Endodermal cell (in vitro differentiated cells): ENCODE measurements around the gene DCAKD. TPM values are rescaled to one million over a fixed set of nuclear protein-coding genes. Genes with fewer than 3 reads are reported as not detected.

Experiments
- DNase-seq: peaks from one replicate; pipeline ENCODE4 v3.0.0-alpha.2; 2017
- H3K27ac ChIP-seq: 2 replicates; pipeline ENCODE4 v1.5.1; 2013; ENCODE audit warnings: mild to moderate bottlenecking, low read depth, low read length, moderate library complexity
- H3K27me3 ChIP-seq: 2 replicates; pipeline ENCODE4 v1.6.1; 2013; ENCODE audit warnings: mild to moderate bottlenecking, low read length, moderate library complexity; ENCODE audit not compliant: insufficient read depth, control insufficient read depth, poor library complexity, severe bottlenecking
- H3K36me3 ChIP-seq: 2 replicates; pipeline ENCODE4 v1.7.0; 2013; ENCODE audit warnings: mild to moderate bottlenecking, low read length, moderate library complexity; ENCODE audit not compliant: control insufficient read depth, insufficient read depth
- H3K4me1 ChIP-seq: one replicate; pipeline ENCODE4 v1.7.0; 2013; ENCODE audit warnings: low read length; ENCODE audit not compliant: control insufficient read depth, insufficient read depth
- H3K4me3 ChIP-seq: 2 replicates; pipeline ENCODE4 v1.5.1; 2013; ENCODE audit warnings: mild to moderate bottlenecking, low read length, moderate library complexity
- H3K9ac ChIP-seq: 2 replicates; pipeline ENCODE4 v1.6.1; 2013; ENCODE audit warnings: mild to moderate bottlenecking, low read length, moderate library complexity; ENCODE audit not compliant: poor library complexity, severe bottlenecking; ENCODE audit errors: extremely low read depth
- H3K9me3 ChIP-seq: 2 replicates; pipeline ENCODE4 v1.6.1; 2013; ENCODE audit warnings: mild to moderate bottlenecking, low read length, moderate library complexity; ENCODE audit not compliant: control insufficient read depth
- H3K27ac Mint-ChIP-seq: 2 replicates; pipeline ENCODE4 v1.8.0; 2020; ENCODE audit warnings: mixed read lengths
- H3K27me3 Mint-ChIP-seq: 2 replicates; pipeline ENCODE4 v1.8.0; 2021; ENCODE audit warnings: mild to moderate bottlenecking, mixed read lengths; ENCODE audit not compliant: insufficient read depth
- H3K36me3 Mint-ChIP-seq: 2 replicates; pipeline ENCODE4 v1.8.0; 2020; ENCODE audit warnings: low read depth, mixed read lengths
- H3K4me1 Mint-ChIP-seq: 2 replicates; pipeline ENCODE4 v1.8.0; 2020; ENCODE audit warnings: mixed read lengths
- H3K4me3 Mint-ChIP-seq: 2 replicates; pipeline ENCODE4 v1.8.0; 2020; ENCODE audit warnings: mild to moderate bottlenecking, moderate library complexity, mixed read lengths
- H3K9me3 Mint-ChIP-seq: 2 replicates; pipeline ENCODE4 v1.8.0; 2020; ENCODE audit warnings: mild to moderate bottlenecking, mixed read lengths
- CTCF ChIP-seq: fragments of 200-600 bp; sonication (generic); conservative IDR thresholded peaks from 2 replicates; pipeline ENCODE4 v1.5.0; 2021; ENCODE audit warnings: antibody characterized with exemption, mild to moderate bottlenecking
- WGBS, 2 experiments: methylation state at CpG; one replicate each; pipeline versions ENCODE4 v1.1.5 to v1.1.7; 2013; ENCODE audit warnings: missing lambda C conversion rate in 2 of 2, mixed read lengths in 1 of 2; ENCODE audit not compliant: insufficient coverage in 1 of 2, insufficient read length in 1 of 2; 5-methylcytosine and 5-hydroxymethylcytosine counted together
- total RNA-seq, 2 donors: library from RNA; stranded (reverse); fragmentation: NEBNext Ultra II Directional in 1 of 2; extraction: Animal tissue kit (Norgen Biotek cat#: 25700) in 1 of 2; gene quantifications; 2 replicates in 1 of 2; 3 replicates in 1 of 2; pipeline ENCODE4 v1.2.1, GENCODE V29; 2021

DCAKD gene
- total RNA-seq, 2 donors from 2014 or later = 54.5 to 69.4 TPM

GRCh38 chr17:45050481-45051059, 862 bp downstream of the DCAKD start:
- Histone ChIP-seq H3K4me1 (no peaks in the 10 kb centered on the region), H3K36me3 (no peaks in the 10 kb centered on the region), H3K9ac (peak overlapping the region; percentile 88), H3K4me3 (peak overlapping the region; percentile 94), H3K27me3 (no peaks in the 10 kb centered on the region), H3K9me3 (no peaks in the 10 kb centered on the region), H3K27ac (peak overlapping the region; percentile 90)
- 3 to 5% methylated on average over 4 to 13 of the region's 14 CpGs for WGBS, 2 experiments
- Mint-ChIP-seq H3K4me1 (peaks cover 12% of the 10 kb centered on the region), H3K27ac (peak overlapping the region; percentile 84), H3K4me3 (peak overlapping the region; percentile 75), H3K36me3 (peaks cover 12% of the 10 kb centered on the region), H3K27me3 (no peaks in the 10 kb centered on the region), H3K9me3 (no peaks in the 10 kb centered on the region)
- TF ChIP-seq CTCF = no peak
- peak; percentile 80 for DNase-seq

GRCh38 chr17:45048795-45049563, 2.5 kb downstream of the DCAKD start:
- TF ChIP-seq CTCF = peak; percentile 59
- H3K4me3 ChIP-seq = no peak overlapping the region
- Mint-ChIP-seq H3K27me3 (no peaks in the 10 kb centered on the region), H3K4me3 (peak overlapping the region; percentile 75), H3K27ac (peak overlapping the region; percentile 48), H3K4me1 (peaks cover 17% of the 10 kb centered on the region), H3K9me3 (no peaks in the 10 kb centered on the region), H3K36me3 (peaks cover 14% of the 10 kb centered on the region)
- H3K27me3 ChIP-seq = no peaks in the 10 kb centered on the region
- H3K4me1 ChIP-seq = peaks cover 7% of the 10 kb centered on the region
- no peak overlapping the region for H3K9ac ChIP-seq
- no peak for DNase-seq
- no peak overlapping the region for H3K27ac ChIP-seq
- H3K36me3 ChIP-seq = no peaks in the 10 kb centered on the region
- no peaks in the 10 kb centered on the region for H3K9me3 ChIP-seq
- WGBS, 2 experiments = 93 to 98% methylated on average over 5 to 8 of the region's 8 CpGs

- H3K4me3 Mint-ChIP-seq = no peak overlapping the region
- peaks cover 7% of the 10 kb centered on the region for H3K36me3 ChIP-seq
- no peak overlapping the region for H3K9ac ChIP-seq
- peak overlapping the region; percentile 83 for H3K27ac Mint-ChIP-seq
- H3K27me3 ChIP-seq = no peaks in the 10 kb centered on the region
- no peaks in the 10 kb centered on the region for H3K27me3 Mint-ChIP-seq
- H3K4me1 ChIP-seq = peaks cover 7% of the 10 kb centered on the region
- 90 to 93% methylated on average over 3 to 7 of the region's 9 CpGs for WGBS, 2 experiments
- no peaks in the 10 kb centered on the region for H3K9me3 Mint-ChIP-seq
- no peak overlapping the region for H3K4me3 ChIP-seq
- H3K9me3 ChIP-seq = no peaks in the 10 kb centered on the region
- DNase-seq = no peak
- H3K36me3 Mint-ChIP-seq = peaks cover 24% of the 10 kb centered on the region
- peak overlapping the region; percentile 38 for H3K27ac ChIP-seq
- H3K4me1 Mint-ChIP-seq = peaks cover 18% of the 10 kb centered on the region
- no peak for TF ChIP-seq CTCF
Observed at GRCh38 chr17:45046537-45047125, 4.8 kb downstream of the DCAKD start.
